KBM-7 (cell line): Measurements from ENCODE around the gene CHCHD3.
"Not testable (repeated sequence)": the region's sequence is repeated elsewhere in the genome, so short reads cannot be mapped to it uniquely, and the experiment has no call there.

Experiments used
- DNase-seq: peaks from one replicate; pipeline ENCODE4 v3.0.0-alpha.2; 2015
- in situ Hi-C: fragments of 300-500 bp; cut with MboI; formaldehyde crosslinking; loops from 2 replicates; pipeline ENCODE4 v1.14.3; 2020; ENCODE audit warnings: low sequenced_read_pairs, low pct_unique_long_range_greater_than_20kb, mixed read lengths

The CHCHD3 gene

DNA sequence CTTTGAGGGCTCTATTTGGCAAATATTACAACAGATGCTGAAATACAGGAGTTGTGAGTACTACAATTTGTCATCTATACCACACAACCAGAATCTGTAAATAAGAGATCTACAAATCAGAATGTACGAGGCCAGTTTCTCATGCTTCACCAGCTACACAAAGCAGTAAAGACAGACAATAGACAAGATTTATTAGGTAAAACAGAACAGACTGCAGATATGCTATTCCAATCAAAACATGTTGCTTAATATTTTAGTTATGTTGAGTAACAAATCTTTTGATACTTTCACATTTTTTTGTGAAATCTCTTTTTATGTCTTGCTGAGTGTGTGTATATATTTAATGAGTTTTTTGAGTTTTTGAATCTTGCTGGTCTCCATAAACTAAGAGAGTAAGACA lies 109.1 kb downstream of the CHCHD3 start:
- DNase-seq = no peak
- in situ Hi-C loops = no loop called here

DNA sequence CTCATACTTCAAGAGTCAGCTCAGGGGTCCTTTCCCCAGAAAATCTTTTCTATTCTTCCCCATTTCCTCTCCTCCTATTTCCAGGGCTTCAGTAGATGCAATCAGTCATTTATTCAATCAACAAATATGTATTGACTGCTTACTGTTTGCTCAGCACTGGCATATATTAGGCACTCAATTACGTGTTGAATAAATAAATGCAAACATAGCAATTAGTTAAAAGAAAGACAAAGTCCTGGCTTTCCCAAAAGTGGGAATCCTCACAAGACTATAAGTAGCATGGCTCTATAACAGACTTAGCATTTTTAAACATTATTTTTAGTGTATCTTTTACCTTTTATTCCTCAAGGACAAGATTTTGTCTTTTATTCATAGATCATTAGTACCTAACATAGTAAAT lies 111.6 kb downstream of the CHCHD3 start:
- DNase-seq = no peak
- in situ Hi-C loops = no loop called here

DNA sequence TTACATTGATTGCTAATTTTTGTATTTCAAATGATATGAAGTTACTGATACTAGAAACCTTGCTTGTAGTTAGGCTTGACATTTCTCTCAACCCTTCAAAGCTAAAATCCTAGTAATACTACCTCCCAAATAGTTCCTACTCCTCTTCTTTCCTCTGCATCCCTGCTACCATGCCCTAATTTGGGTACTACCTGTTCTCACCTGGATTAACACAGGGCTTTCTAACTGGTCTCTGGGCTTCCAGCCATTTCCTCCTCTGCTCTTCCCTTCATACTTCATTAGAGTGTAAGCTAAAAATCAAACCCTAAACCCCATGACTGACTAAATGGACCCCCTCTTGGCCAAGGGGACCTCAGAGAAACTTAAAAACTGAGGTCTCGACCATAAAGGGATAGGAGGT lies 112.4 kb downstream of the CHCHD3 start:
- in situ Hi-C loops = no loop called here
- no peak for DNase-seq

DNA sequence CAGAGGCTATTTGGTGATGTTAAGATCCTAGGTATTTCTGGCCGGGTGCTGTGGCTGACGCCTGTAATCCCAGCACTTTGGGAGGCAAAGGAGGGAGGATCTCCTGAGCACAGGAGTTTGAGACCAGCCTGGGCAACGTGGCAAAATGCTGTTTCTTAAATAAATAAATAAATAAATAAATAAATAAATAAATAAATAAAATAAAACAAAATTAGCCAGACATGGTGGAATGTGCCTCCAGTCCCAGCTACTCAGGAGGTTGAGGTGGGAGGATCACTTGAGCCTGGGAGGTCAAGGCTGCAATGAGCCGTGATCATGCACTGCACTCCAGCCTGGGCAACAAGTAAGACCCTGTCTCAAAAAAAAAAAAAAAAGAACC lies 114.4 kb downstream of the CHCHD3 start:
- in situ Hi-C loops, DNase-seq: not testable (repeated sequence)

DNA sequence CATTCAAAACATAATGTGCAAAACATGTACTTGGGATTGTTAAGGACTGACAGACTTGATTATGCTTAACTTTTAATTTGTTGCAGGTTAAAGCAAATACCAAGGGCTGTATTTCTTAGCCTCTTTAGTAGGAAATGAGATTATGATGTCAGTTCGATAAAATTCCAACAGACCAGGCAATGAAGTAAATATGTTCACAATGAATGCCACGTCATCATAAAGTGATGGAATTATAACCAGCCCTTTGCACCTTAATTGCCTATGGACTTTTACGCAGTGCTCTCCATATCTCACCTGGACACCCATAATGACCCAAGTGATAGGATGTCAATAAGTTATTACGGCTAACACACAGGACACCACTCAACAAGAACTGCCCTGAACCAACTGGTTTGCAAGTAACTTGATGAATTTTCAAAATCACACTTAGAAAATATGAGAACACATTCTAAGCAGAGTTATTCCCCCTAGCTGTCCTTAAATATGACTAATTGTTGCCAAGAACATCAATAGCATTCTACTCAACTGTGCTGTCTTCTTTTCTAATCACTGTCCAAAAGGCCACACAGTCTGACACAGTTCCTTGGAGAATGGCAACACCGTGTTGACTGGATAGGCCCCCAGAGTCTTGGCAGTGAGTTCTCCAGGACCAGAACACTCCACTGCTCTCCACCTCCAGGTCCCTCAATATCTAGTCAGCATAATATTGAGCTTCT lies 115.0 kb downstream of the CHCHD3 start:
- in situ Hi-C loops = no loop called here
- DNase-seq = no peak

DNA sequence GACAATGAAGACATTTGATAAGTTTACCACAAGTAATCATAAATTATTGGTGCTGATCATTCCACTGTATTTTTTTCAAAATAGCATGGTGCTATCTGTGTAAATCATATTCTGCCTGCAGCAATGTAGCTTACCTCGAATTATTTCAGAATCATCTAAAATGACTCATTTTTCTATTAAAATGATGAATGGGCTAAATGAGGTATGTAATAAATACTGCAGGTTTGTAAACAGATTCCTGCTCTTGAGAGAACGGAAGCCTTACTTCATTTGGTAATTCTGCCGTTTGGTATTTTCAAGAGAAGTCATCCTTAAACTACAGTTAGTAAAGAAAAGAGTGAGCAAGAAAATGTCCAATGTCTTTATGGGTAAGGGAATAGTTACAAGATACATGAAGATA lies 115.9 kb downstream of the CHCHD3 start:
- no peak for DNase-seq
- in situ Hi-C loops = no loop called here

DNA sequence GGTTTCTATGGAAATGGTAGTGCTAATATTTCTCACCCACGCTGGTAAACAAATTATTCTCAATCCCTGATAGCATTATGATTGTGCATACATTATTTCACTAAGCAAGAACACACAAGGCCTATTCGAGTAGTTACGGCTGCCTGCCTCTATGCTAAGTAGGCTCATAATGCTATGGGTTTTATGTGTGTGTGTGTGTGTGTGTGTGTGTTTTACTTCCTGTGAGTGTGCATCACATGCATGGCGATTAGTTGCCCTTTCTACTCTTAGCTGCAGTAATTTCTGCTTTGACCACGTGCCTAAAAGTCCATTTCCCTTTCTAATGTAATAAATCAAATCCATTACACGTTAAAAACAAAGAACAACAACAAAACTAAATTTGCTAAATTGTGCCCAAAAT lies 117.0 kb downstream of the CHCHD3 start:
- in situ Hi-C loops = no loop called here

DNA sequence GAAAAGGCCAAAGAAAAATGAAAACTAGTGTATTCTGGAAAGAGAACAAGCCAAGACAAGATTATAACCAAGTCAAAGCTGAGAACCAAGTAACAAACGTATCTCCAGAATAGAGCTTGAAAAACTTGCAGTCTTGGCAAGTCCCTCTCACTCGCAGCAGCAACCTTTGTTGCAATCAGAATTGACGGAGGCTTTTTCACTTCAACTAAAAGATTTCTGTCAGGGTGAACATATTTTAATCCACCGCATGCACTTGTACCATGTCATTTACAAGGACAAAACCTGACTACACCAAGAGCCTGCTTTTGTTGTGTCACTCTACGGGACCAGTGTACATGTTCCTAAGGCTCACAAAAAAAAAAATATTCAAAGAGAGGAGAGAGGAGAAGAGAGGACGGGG lies 122.0 kb downstream of the CHCHD3 start:
- DNase-seq = no peak
- in situ Hi-C loops = no loop called here

More for the DNA sequence above, 117.0 kb downstream of the CHCHD3 start:
- no peak for DNase-seq

DNA sequence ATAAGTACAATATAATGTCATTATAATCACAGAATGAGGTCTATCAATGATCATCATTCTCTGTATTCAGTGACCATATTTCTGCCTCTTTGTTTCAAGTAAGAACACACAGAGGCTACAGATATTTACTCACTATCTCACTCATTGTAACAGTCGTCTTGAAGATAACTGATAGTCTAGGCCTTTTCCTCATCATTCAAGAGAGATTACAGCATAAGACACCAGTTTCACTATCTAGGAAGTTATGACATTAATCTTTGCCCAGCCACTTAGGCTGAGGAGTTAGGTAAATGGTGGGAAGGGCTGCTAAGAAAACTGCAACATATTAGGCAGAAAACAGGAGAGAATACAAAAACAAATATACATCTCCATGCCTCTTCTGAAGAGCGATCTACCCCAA lies 125.3 kb downstream of the CHCHD3 start:
- DNase-seq = no peak
- in situ Hi-C loops = no loop called here

DNA sequence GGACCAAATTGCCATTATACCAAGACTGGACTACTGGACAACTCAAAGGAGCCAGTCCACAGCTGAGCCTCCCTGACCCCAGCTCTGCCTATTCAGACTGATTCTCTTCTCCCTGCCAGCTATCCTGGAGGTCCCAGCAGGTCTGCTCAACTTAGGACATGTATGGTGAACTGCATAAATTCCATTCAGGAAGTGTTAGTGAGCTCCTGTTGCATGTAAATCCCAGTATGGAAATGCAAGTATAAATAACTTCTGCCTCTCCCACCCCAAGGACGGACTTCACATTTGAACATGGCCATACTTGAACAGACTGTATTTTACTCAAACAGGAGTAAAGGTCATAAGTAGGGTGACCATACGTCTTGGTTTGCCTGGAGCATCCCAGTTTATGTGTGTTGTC lies 128.4 kb downstream of the CHCHD3 start:
- in situ Hi-C loops = no loop called here

DNA sequence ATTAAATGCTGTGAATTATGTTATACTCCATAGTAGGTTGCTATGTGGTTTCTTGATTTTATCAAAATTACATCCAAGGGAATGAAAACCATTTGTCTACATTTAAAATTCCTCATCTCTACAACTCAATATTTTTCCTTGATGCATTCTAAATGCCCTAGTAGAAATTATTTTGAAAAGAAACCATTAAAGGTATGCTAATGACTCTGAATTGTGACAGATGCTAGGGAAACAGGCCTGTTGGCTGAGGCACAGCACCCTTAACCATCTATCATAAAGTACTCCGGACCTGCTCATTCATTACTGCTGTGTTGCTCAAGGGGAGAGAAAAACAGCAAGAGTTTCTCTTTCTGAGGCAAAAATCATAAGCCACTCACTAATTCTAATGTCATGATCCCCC lies 131.2 kb downstream of the CHCHD3 start:
- in situ Hi-C loops = no loop called here
- no peak for DNase-seq

More for the DNA sequence above, 128.4 kb downstream of the CHCHD3 start:
- DNase-seq = no peak

DNA sequence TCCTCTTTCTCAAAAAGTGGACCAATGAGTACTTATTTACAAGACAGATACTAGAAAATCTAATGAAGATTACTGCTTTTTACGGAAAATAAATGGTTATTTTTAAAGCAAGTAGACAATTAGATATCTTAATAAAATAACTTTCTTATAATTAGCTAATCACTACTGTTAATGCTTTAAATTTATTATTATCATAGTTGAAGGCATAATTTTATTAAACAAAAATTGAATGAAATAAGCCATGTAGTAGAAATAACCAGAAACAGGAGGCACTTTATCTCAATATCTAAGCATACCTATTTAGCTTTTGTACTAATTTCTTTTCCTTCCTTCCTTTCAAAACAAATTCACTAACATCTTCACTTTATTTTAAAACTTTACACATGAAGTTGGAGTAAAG lies 134.9 kb downstream of the CHCHD3 start:
- DNase-seq = no peak
- in situ Hi-C loops = no loop called here

DNA sequence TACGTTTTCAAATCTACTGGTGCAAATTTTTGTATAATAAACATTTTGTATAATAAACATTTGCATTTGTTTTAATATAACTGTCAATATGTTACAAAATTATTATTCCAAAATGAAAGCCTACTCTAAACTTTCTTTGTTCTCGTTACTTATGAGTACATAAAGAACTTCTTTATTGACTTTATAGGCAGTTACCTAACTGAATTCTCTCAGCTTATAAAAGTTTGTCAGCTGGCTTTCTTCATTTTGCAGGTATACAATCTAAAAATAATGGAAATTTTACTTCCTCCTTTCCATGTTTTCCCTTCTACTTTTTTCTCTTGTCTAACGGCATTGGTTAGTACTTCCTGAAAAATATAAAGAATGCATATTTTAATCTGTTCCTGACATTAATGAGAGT lies 137.1 kb downstream of the CHCHD3 start:
- in situ Hi-C loops = no loop called here
- DNase-seq = peak; percentile 19

DNA sequence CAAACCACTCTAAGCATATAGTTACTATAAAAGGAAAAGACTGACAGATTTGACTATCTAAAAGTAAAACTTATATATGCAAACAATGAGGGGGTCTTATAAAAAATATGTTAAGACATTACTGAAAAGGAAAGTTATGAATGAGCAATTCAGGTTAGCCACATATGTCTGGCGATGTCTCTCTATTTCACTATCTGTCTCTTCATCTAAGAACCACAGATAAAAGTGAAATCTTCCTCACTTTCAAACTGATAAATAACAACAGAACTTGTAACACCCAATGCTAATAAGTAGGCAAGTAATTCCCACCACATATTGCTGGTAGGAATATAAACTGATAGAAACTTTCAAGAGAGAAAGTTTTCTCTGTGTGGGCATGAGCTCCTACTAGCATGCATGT lies 138.2 kb downstream of the CHCHD3 start:
- in situ Hi-C loops = no loop called here
- DNase-seq = no peak

DNA sequence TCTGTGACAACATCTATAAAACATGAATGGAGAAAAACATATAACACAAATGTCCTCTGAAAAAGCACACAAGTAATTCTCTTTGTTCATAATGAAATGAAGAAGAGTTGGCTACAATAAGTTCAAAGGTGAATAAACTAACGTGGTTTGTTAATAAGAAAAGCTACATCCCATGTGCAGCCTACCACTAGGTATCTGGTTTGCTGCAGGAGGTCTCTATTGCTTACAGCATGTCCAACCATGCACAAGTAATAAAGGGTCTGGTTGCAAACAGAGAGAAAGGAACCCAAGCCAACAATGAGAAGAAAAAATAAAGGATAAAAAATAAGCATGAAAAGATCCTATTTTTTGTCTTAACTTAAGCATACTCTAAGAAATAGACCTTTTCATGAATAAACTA lies 139.2 kb downstream of the CHCHD3 start:
- in situ Hi-C loops = no loop called here
- DNase-seq = no peak

DNA sequence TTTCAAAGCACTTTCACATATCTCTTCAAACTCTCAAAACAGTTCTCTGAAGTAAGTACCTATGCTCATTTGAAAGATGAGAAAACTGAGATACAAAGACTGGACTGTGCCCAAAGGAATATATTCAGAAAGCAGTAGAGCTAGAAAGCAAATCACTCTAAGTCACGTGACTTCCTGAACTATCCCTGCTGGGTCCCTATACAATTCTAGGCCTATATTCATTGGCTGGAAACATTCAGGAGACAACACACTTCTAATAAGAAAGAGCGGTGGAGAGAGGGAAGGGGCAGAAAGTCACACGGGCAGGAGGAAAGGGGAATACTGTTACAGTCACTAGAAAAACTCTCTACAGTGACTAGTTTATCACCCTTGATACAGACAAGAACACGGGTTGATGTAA lies 140.0 kb downstream of the CHCHD3 start:
- no peak for DNase-seq
- in situ Hi-C loops = no loop called here

DNA sequence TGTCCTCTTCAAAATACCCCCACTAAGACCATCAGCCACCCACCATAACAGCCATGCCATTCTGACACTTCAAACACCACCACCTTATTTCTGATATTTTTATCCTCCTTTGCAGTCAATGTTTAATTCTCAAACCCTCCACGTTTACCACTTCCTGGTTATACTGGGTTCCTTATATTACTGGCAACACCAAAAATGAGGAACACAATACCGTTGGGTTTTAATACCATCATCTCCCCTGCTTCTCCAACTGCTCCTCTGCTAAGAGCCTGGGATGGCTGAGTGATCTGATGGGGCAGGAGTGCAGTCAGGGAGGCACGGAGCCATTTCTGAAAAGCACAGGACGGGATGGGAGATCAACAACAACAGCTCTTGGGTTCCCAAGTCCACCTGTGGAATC lies 140.5 kb downstream of the CHCHD3 start:
- peak; percentile 62 for DNase-seq
- in situ Hi-C loops = no loop called here

DNA sequence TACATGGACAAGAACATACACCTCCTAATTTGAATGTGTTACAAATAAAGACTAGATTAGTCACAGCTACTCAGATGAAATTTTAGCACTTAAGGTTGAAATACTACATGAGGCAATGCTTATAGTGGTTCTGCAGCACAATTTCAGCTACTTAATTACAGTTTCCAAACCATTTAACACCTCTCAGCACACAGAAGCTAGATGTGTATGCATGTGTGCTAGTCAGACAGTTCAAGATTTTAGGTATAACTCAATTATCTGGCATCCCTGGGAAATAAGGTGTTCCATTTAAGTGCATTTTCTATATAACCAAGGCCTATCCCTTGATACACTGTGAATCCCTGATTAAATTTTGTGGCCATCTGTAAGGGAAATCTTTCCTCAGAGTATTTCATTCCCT lies 141.8 kb downstream of the CHCHD3 start:
- no peak for DNase-seq
- in situ Hi-C loops = no loop called here

DNA sequence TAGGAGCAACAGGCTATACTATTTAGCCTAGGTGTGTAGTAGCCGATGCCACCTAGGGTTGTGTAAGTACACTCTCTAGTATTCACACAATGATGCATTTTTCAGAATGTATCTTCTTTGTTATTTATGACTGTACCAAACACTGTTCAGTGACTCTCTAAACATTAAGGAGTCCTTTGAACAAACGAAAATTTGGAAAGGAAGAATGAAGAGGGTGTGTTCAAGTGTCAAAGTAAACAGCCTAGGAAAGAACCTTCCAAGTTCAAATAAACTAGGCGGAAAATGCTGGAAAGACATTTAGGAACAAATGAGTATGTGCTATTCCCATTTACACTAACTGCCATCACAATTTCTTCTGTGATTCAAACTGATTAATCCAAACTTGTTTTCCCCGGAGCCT lies 142.4 kb downstream of the CHCHD3 start:
- in situ Hi-C loops = no loop called here

DNA sequence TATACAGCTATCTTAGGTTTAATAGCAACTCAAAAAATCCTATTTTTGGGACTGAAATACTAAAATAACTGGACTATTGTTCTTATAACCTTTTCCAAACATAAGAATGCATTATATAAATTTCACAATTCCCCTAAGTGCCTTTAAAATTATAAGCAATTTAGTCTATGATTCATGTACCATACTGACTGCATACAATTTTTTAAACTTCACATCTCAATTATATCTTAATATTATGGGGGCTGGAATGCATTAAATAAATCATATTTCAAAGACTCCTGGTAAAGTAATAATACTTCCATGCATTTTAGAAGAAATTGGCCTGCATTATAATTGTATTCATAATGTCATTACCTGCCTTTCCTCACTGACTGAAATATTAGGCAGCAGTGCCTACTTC lies 144.6 kb downstream of the CHCHD3 start:
- in situ Hi-C loops = no loop called here
- no peak for DNase-seq

More for the DNA sequence above, 142.4 kb downstream of the CHCHD3 start:
- no peak for DNase-seq

DNA sequence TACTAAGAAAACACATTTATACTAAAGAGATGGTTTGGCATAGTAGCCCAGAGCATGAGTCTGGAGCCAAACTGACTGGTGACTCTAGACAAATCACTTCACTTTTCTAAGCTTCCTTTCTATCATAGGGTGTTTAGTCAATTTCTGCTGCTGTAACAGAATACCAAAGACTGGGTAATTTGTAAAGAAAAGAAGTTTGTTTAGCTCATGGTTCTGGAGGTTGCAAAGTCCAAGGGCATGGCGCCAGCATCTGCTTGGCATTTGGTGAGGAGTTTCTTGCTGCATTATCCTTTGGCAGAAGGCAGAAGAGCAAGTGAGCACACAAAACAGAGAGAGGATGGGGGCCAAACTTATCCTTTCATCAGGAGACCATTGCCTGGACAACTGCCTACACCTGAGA lies 146.3 kb downstream of the CHCHD3 start:
- in situ Hi-C loops = no loop called here

DNA sequence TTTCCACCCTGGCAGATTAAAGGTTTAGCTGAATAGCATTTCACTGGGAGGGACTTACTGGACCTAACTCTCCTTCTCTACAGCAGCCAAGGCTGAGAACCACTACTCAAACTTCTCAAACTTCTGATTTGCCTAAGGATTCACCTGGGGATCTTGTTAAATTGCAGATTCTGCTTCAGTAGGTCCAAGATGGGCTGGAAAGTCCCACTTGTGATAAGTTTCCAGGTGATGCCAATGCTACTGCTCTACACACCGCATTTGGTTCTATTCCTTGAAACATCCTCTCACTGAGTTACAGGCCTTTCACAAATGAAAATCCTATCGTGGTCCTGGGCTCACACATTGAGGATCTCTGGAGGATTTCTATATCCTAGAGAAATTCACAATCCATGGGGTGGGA lies 147.9 kb downstream of the CHCHD3 start:
- no peak for DNase-seq
- in situ Hi-C loops = no loop called here

More for the DNA sequence above, 146.3 kb downstream of the CHCHD3 start:
- no peak for DNase-seq
